ENCODE results near the gene GTF2H4. TPM values are rescaled to one million over a fixed set of nuclear protein-coding genes. Genes with fewer than 3 reads are reported as not detected.
A peak's percentile ranks its signal among the peaks of the same experiment; 100 is the strongest.

GTF2H4 gene
- polyA plus RNA-seq, 4 donors: 21.5 to 22.3 (median 22.1) TPM

DNA sequence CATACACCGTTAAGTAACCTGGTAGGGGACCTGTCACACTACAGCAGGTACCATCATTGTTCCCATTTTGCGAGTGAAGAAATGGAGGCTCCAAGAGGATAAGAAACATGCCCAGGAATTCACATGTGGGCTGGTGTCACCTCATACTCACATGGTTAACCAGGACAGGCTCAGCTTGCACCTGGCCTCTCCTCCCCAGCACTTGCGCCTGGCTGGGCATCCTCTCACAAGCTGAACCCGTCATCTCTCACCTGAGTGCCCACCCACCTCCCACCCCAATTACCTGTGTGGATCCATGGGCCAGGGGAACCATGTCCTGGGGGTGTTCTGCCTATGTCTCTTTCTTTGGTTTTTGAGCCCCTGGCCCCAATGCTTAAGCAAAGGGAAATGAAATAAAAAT, 22.5 kb downstream of the GTF2H4 start:
- Histone ChIP-seq H3K9me3 (ENCODE audit: control insufficient read depth in 2 of 2, insufficient read depth in 1 of 2, low read depth in 1 of 2, low read length in 1 of 2) (peaks cover 0 to 11% of the 10 kb centered on the region in 2 donors), H3K4me3 (ENCODE audit: low read depth in 1 of 3, low read length in 3 of 3) (no peak overlapping the region), H3K4me1 (ENCODE audit: control insufficient read depth in 3 of 3, insufficient read depth in 2 of 3, low read depth in 1 of 3, low read length in 2 of 3) (peaks cover 0 to 36% (median 9%) of the 10 kb centered on the region in 3 donors), H3K27me3 (ENCODE audit: control insufficient read depth in 3 of 3, insufficient read depth in 3 of 3, low read length in 3 of 3) (no peaks in the 10 kb centered on the region), H3K27ac (ENCODE audit: low read depth in 1 of 3, low read length in 2 of 3) (no peak overlapping the region), H3K36me3 (ENCODE audit: control insufficient read depth in 3 of 3, insufficient read depth in 2 of 3, low read depth in 1 of 3, low read length in 3 of 3) (peaks cover 3 to 15% (median 3%) of the 10 kb centered on the region in 3 donors)
- DNase-seq (no peak), FAIRE-seq (no peak)
- 89 to 95% (median 90%) methylated on average over 4 of the region's 4 CpGs for WGBS, 3 donors

DNA sequence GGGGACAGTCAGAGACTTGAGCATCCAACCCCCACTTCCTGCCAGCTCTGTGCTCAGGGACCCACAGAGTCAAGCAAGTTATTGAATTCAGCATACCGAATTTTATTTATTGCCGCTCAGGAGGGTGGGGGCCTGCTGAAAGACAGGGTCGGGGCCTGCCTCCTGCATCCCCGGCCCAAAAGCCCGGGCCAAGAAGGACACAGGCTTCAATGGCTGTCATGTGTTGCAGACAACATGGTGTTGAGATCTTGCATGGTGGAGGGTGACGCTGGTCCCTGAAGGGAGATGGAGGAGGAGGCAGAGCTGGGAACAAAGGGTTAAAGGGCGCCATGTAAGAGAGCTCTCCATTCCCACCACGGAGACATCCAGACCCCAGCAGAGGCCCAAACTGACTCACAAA, 23.3 kb downstream of the GTF2H4 start:
- whole genome bisulfite sequencing, 3 donors: 70 to 78% (median 73%) methylated on average over 8 of the region's 8 CpGs

DNA sequence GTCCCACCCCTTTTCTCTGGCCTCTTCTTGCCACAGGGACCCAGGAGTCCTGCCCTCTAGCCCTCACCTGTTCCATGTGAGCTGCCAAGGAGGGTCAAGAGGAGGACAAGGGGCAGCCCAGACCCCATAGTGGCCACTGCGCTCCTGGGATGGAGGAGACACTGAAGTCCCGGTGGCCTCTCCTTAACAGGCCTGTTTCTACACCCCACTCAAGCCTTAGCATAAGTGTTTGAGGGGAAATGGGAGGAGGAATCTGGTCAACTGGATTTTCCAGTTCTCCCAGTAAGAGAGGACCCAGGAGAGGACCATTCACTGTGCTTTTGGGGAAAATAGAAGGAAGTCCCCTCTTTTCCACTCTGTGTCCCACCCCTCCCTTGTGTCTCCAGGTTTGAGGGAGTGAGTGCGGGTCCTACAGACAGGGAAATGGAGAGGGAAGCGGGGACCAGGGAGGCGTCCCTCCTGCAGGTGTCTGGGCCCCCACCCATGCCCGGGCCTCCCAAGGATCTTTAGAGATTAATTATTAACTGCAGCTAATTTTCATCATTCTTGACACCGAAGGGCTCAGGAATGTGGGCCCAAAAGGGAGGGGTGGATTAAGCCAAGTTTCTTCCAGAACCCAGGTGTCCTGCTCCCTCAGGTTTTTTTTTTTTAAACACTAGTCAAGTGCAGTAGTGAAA, 24.1 kb downstream of the GTF2H4 start, which contains the start of gene SFTA2:
TSS of gene SFTA2 (minus strand) at position 202 of the 677 bp plus-strand sequence. CDS start at position 128, 74 bp downstream.
- no peak for FAIRE-seq
- WGBS, 3 donors: 34 to 61% (median 38%) methylated on average over 7 of the region's 7 CpGs
- H3K27ac ChIP-seq (ENCODE audit: low read depth in 1 of 3, low read length in 2 of 3): peak within 1 kb of the TSS in 1 of 3 donors; percentile 21

More for the DNA sequence above, 23.3 kb downstream of the GTF2H4 start:
- peaks cover 0 to 11% of the 10 kb centered on the region in 2 donors for H3K9me3 ChIP-seq (ENCODE audit: control insufficient read depth in 2 of 2, insufficient read depth in 1 of 2, low read depth in 1 of 2, low read length in 1 of 2)
- H3K4me3 ChIP-seq (ENCODE audit: low read depth in 1 of 3, low read length in 3 of 3): no peak overlapping the region
- FAIRE-seq (no peak), DNase-seq (no peak)
- H3K27ac ChIP-seq (ENCODE audit: low read depth in 1 of 3, low read length in 2 of 3): no peak overlapping the region
- peaks cover 0 to 36% (median 9%) of the 10 kb centered on the region in 3 donors for H3K4me1 ChIP-seq (ENCODE audit: control insufficient read depth in 3 of 3, insufficient read depth in 2 of 3, low read depth in 1 of 3, low read length in 2 of 3)
- H3K36me3 ChIP-seq (ENCODE audit: control insufficient read depth in 3 of 3, insufficient read depth in 2 of 3, low read depth in 1 of 3, low read length in 3 of 3): peaks cover 0 to 7% (median 0%) of the 10 kb centered on the region in 3 donors
- H3K27me3 ChIP-seq (ENCODE audit: control insufficient read depth in 3 of 3, insufficient read depth in 3 of 3, low read length in 3 of 3): no peaks in the 10 kb centered on the region

DNA sequence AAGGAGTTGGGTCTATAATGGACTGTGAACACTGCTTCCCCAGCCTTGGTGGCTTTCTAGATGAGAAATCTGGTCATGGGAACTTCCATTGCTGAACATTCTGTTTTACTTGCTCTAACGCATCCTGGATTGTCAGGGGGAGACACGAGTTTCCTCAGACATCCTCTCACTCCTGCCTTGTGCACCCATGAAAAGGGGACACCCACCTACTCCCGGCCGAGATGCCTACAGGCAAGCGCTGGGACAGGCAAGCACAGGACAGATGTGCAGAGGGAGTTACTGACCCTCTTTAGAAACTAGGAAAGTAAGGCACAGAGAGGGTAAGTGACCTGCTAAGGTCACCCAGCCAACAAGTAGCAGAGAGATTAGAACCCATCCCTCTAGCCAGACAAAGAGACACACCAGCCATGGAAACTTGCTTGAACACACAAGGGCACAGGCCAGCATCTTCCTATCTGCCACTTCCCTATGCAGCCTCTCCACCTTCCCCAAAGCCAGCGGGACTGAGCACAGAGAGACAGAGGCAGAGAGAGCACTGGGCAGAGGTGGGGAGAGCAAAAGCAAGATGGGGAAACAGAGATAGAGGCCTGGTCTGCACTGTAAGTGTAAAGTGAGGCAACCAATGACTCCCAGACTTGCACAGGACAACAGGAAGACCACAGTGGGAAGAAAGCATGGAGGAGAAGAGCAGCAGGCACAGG, 24.8 kb downstream of the GTF2H4 start:
- Histone ChIP-seq H3K4me3 (ENCODE audit: low read depth in 1 of 3, low read length in 3 of 3) (no peak overlapping the region), H3K27ac (ENCODE audit: low read depth in 1 of 3, low read length in 2 of 3) (peak overlapping the region in 1 of 3 donors; percentile 11), H3K9me3 (ENCODE audit: control insufficient read depth in 2 of 2, insufficient read depth in 1 of 2, low read depth in 1 of 2, low read length in 1 of 2) (peaks cover 0 to 11% of the 10 kb centered on the region in 2 donors), H3K36me3 (ENCODE audit: control insufficient read depth in 3 of 3, insufficient read depth in 2 of 3, low read depth in 1 of 3, low read length in 3 of 3) (no peaks in the 10 kb centered on the region), H3K4me1 (ENCODE audit: control insufficient read depth in 3 of 3, insufficient read depth in 2 of 3, low read depth in 1 of 3, low read length in 2 of 3) (peaks cover 0 to 36% (median 9%) of the 10 kb centered on the region in 3 donors), H3K27me3 (ENCODE audit: control insufficient read depth in 3 of 3, insufficient read depth in 3 of 3, low read length in 3 of 3) (no peaks in the 10 kb centered on the region)
- DNase-seq: no peak
- FAIRE-seq: no peak
- WGBS, 3 donors: 61 to 75% (median 67%) methylated on average over 6 of the region's 6 CpGs

More for the DNA sequence above, 24.1 kb downstream of the GTF2H4 start, which contains the start of gene SFTA2:
- Histone ChIP-seq H3K4me1 (ENCODE audit: control insufficient read depth in 3 of 3, insufficient read depth in 2 of 3, low read depth in 1 of 3, low read length in 2 of 3) (peaks cover 0 to 36% (median 9%) of the 10 kb centered on the region in 3 donors), H3K27me3 (ENCODE audit: control insufficient read depth in 3 of 3, insufficient read depth in 3 of 3, low read length in 3 of 3) (no peaks in the 10 kb centered on the region), H3K36me3 (ENCODE audit: control insufficient read depth in 3 of 3, insufficient read depth in 2 of 3, low read depth in 1 of 3, low read length in 3 of 3) (no peaks in the 10 kb centered on the region), H3K4me3 (ENCODE audit: low read depth in 1 of 3, low read length in 3 of 3) (no peak within 1 kb of the TSS), H3K9me3 (ENCODE audit: control insufficient read depth in 2 of 2, insufficient read depth in 1 of 2, low read depth in 1 of 2, low read length in 1 of 2) (peaks cover 0 to 11% of the 10 kb centered on the region in 2 donors)
- DNase-seq: peak; percentile 45 to 55

GRCh38 chr6:30935018-30935417, 27.0 kb downstream of the GTF2H4 start:
- DNase-seq (peak; percentile 56 to 85), FAIRE-seq (no peak)
- H3K36me3 ChIP-seq (ENCODE audit: control insufficient read depth in 3 of 3, insufficient read depth in 2 of 3, low read depth in 1 of 3, low read length in 3 of 3): no peaks in the 10 kb centered on the region
- no peak overlapping the region for H3K4me3 ChIP-seq (ENCODE audit: low read depth in 1 of 3, low read length in 3 of 3)
- H3K4me1 ChIP-seq (ENCODE audit: control insufficient read depth in 3 of 3, insufficient read depth in 2 of 3, low read depth in 1 of 3, low read length in 2 of 3): peaks cover 0 to 39% (median 9%) of the 10 kb centered on the region in 3 donors
- WGBS, 3 donors: 14 to 19% (median 19%) methylated on average over 3 of the region's 3 CpGs
- H3K27ac ChIP-seq (ENCODE audit: low read depth in 1 of 3, low read length in 2 of 3): peak overlapping the region in 1 of 3 donors; percentile 76
- no peaks in the 10 kb centered on the region for H3K9me3 ChIP-seq (ENCODE audit: control insufficient read depth in 2 of 2, insufficient read depth in 1 of 2, low read depth in 1 of 2, low read length in 1 of 2)
- no peaks in the 10 kb centered on the region for H3K27me3 ChIP-seq (ENCODE audit: control insufficient read depth in 3 of 3, insufficient read depth in 3 of 3, low read length in 3 of 3)

GRCh38 chr6:30937265-30937664, 29.3 kb downstream of the GTF2H4 start:
- peaks cover 0 to 2% (median 0%) of the 10 kb centered on the region in 3 donors for H3K27me3 ChIP-seq (ENCODE audit: control insufficient read depth in 3 of 3, insufficient read depth in 3 of 3, low read length in 3 of 3)
- H3K27ac ChIP-seq (ENCODE audit: low read depth in 1 of 3, low read length in 2 of 3): no peak overlapping the region
- no peaks in the 10 kb centered on the region for H3K9me3 ChIP-seq (ENCODE audit: control insufficient read depth in 2 of 2, insufficient read depth in 1 of 2, low read depth in 1 of 2, low read length in 1 of 2)
- H3K4me1 ChIP-seq (ENCODE audit: control insufficient read depth in 3 of 3, insufficient read depth in 2 of 3, low read depth in 1 of 3, low read length in 2 of 3): peaks cover 0 to 37% (median 10%) of the 10 kb centered on the region in 3 donors
- no peak overlapping the region for H3K4me3 ChIP-seq (ENCODE audit: low read depth in 1 of 3, low read length in 3 of 3)
- no peaks in the 10 kb centered on the region for H3K36me3 ChIP-seq (ENCODE audit: control insufficient read depth in 3 of 3, insufficient read depth in 2 of 3, low read depth in 1 of 3, low read length in 3 of 3)
- FAIRE-seq (no peak), DNase-seq (no peak)
- WGBS, 3 donors: 81 to 84% (median 83%) methylated on average over 6 of the region's 6 CpGs

DNA sequence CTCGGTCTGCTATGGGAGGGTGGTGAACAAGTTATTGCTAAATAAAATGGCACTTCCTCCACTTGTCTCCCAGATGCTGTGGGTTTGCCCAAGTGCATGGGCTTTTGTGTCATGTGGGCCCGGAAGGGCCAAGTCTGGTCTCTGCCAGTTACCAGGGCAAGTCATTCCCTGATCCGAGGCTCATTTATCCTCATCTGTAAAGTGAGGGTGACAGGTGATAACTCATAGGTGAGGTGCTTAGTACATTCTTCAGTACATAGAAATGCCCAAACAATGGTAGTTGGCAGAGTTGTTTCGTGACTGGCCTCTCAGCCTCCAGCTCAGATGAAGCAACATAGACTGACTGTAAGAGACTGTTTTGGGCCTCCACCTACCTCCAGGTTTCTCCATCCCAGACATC, 30.7 kb downstream of the GTF2H4 start:
- Histone ChIP-seq H3K4me3 (ENCODE audit: low read depth in 1 of 3, low read length in 3 of 3) (no peak overlapping the region), H3K27ac (ENCODE audit: low read depth in 1 of 3, low read length in 2 of 3) (no peak overlapping the region), H3K27me3 (ENCODE audit: control insufficient read depth in 3 of 3, insufficient read depth in 3 of 3, low read length in 3 of 3) (peaks cover 0 to 5% (median 2%) of the 10 kb centered on the region in 3 donors), H3K4me1 (ENCODE audit: control insufficient read depth in 3 of 3, insufficient read depth in 2 of 3, low read depth in 1 of 3, low read length in 2 of 3) (peaks cover 0 to 33% (median 6%) of the 10 kb centered on the region in 3 donors), H3K9me3 (ENCODE audit: control insufficient read depth in 2 of 2, insufficient read depth in 1 of 2, low read depth in 1 of 2, low read length in 1 of 2) (no peaks in the 10 kb centered on the region), H3K36me3 (ENCODE audit: control insufficient read depth in 3 of 3, insufficient read depth in 2 of 3, low read depth in 1 of 3, low read length in 3 of 3) (no peaks in the 10 kb centered on the region)
- no peak for FAIRE-seq
- no peak for DNase-seq
- 70 to 81% (median 71%) methylated on average over 4 of the region's 4 CpGs for WGBS, 3 donors

- 48 to 62% (median 61%) methylated on average over 3 of the region's 3 CpGs for WGBS, 3 donors
- DNase-seq: peak in 1 of 2 donors; percentile 33
- Histone ChIP-seq H3K4me1 (ENCODE audit: control insufficient read depth in 3 of 3, insufficient read depth in 2 of 3, low read depth in 1 of 3, low read length in 2 of 3) (peaks cover 0 to 27% (median 6%) of the 10 kb centered on the region in 3 donors), H3K27me3 (ENCODE audit: control insufficient read depth in 3 of 3, insufficient read depth in 3 of 3, low read length in 3 of 3) (peaks cover 0 to 5% (median 2%) of the 10 kb centered on the region in 3 donors), H3K27ac (ENCODE audit: low read depth in 1 of 3, low read length in 2 of 3) (peak overlapping the region in 1 of 3 donors; percentile 38), H3K36me3 (ENCODE audit: control insufficient read depth in 3 of 3, insufficient read depth in 2 of 3, low read depth in 1 of 3, low read length in 3 of 3) (no peaks in the 10 kb centered on the region), H3K4me3 (ENCODE audit: low read depth in 1 of 3, low read length in 3 of 3) (no peak overlapping the region), H3K9me3 (ENCODE audit: control insufficient read depth in 2 of 2, insufficient read depth in 1 of 2, low read depth in 1 of 2, low read length in 1 of 2) (no peaks in the 10 kb centered on the region)
- FAIRE-seq: no peak
Observed at GRCh38 chr6:30939473-30939872, 31.5 kb downstream of the GTF2H4 start.

All from small intestine (tissue), 7 donors.